ENCODE data around the gene C2CD5.

The C2CD5 gene

GRCh38 chr12:22414742-22415141 lies 129.6 kb downstream of the C2CD5 start:
- DNase-seq (ENCODE audit: low spot score): no peak

- DNase-seq (ENCODE audit: low spot score): no peak
Observed at GRCh38 chr12:22413592-22413991, 130.8 kb downstream of the C2CD5 start.

GRCh38 chr12:22412581-22412980 lies 131.8 kb downstream of the C2CD5 start:
- DNase-seq (ENCODE audit: low spot score): no peak

GRCh38 chr12:22410486-22410885 lies 133.9 kb downstream of the C2CD5 start:
- peak; percentile 76 for DNase-seq (ENCODE audit: low spot score)

GRCh38 chr12:22409377-22410164 lies 134.8 kb downstream of the C2CD5 start:
- DNase-seq (ENCODE audit: low spot score): no peak

GRCh38 chr12:22408610-22409376 lies 135.5 kb downstream of the C2CD5 start:
- no peak for DNase-seq (ENCODE audit: low spot score)

GRCh38 chr12:22407397-22407796 lies 136.9 kb downstream of the C2CD5 start:
- no peak for DNase-seq (ENCODE audit: low spot score)

GRCh38 chr12:22406627-22407026 lies 137.7 kb downstream of the C2CD5 start:
- peak; percentile 11 for DNase-seq (ENCODE audit: low spot score)

- DNase-seq (ENCODE audit: low spot score): no peak
Observed at GRCh38 chr12:22399464-22400180, 144.7 kb downstream of the C2CD5 start.
